GM19193 (cell line): Measurements from ENCODE around the gene DHRS7.

Experiments
- POLR2A ChIP-seq: IDR thresholded peaks from 4 replicates; pipeline ENCODE4 v1.6.1; 2011; ENCODE audit not compliant: insufficient read depth, insufficient read length; ENCODE audit errors: extremely low read depth

Gene DHRS7

GRCh38 chr14:60195179-60195810 lies 30.1 kb upstream of the DHRS7 start:
- TF ChIP-seq POLR2A: no peak

GRCh38 chr14:60189923-60190840 lies 25.0 kb upstream of the DHRS7 start:
- TF ChIP-seq POLR2A: no peak

DNA sequence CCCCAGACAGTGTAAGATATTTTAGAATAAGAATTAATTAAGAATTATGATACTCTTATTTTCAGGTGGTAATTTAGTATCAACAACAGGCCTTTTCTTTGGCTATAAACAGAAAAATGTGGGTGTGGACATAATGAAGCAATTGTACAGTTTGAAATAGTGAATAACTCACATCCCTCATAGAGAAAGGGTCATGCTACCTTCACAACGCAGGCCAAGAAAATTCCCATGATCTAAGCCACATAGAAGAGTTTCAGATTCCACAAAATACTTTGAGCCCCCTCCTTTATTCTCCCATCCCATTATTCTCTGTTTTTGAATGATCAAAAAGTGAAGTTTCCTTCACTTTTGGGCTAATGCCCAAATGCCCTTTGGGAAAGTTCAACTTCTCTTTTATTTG lies 23.5 kb upstream of the DHRS7 start:
- TF ChIP-seq POLR2A: no peak

- TF ChIP-seq POLR2A: no peak
Observed at GRCh38 chr14:60188115-60188514, 22.9 kb upstream of the DHRS7 start.

- no peak for TF ChIP-seq POLR2A
Observed at GRCh38 chr14:60184905-60185555, 19.8 kb upstream of the DHRS7 start.

DNA sequence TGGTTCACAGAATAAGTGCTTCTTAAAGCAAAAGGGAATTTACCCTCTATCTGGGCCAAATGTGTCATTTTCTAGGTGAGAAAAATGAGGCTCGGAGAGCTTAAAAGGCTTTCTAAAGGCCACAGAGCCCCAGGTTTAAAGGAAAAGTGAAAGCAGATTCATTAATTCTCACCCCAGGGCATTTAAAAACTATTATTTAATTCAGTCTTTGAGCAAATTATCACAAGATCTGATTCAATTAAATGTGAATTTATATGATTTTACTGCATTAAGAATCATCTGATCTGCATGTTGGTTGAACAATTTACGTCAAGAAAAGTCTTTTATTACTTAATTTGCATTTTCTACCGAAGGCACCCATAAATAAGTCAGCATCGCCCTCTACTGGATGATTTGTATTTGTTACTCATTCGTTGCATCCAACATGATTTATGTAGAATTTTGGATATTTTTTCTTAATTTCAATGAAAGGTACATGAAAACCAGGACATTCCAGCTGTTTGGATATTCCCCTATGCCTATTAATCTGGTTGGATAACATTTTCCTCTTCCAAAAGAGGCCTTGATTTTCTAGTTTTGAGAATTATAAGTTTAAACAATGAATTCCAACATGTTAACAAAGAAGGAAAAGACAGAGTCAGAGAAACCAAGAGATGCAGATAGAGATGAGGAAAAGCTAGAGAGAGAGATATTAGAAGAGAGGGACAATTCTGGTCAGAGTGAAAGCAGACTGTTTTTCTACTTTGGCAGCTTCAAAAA lies 19.1 kb upstream of the DHRS7 start:
- no peak for TF ChIP-seq POLR2A

- TF ChIP-seq POLR2A: no peak
Observed at GRCh38 chr14:60183741-60184140, 18.5 kb upstream of the DHRS7 start.

- no peak for TF ChIP-seq POLR2A
Observed at GRCh38 chr14:60183138-60183537, 17.9 kb upstream of the DHRS7 start.

DNA sequence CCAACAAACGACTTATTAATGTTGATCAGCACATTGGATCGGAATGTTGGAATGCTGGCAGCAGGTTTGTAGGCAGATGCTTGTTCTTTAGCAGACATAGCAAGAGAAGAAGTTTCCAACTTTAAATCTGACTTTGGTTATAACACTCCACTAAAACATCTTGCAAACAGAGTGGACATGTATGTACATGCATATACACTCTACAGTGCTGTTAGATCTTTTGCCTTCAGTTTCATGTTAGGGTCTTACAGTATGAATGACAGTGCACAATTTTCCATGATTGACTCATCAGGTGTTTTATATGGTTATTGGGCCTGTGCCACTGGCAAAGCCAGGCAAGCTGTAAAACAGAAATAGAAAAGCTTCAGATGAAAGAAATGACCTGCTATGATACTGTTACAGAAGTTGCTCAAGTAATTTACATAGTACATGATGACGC lies 14.3 kb upstream of the DHRS7 start:
- TF ChIP-seq POLR2A: no peak

- no peak for TF ChIP-seq POLR2A
Observed at GRCh38 chr14:60178820-60179219, 13.6 kb upstream of the DHRS7 start.

- TF ChIP-seq POLR2A: no peak
Observed at GRCh38 chr14:60178164-60178563, 13.0 kb upstream of the DHRS7 start.

DNA sequence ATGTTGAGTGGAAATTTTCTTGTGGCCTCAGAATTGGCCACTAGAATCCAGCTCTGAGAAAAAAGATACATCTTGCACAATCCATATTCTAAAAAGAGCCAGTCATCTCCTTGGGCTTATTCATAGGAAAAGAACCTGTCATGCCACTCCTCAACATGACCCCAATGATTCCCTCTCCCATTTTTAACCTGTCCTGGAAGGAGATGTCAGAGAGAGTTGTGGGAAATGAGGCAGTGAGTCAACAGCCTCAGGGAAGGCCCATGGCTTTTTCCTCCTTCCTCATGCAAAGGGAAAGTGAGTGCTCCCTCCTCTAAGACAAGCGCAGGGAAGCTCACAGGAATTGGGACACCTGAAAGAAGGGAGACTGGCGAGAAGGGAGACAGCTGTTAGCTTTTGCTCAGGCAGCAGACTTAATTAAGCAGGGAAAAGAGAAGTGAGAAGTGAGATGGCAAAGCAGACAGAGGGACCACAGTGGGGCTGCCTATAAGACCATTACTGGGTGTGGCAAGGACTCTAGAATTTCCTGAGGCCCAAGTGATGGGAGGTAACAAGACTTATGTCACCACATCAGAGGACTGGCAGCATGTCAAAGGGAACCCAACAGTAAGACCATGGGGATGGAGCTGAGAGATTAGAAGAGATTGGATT lies 10.2 kb upstream of the DHRS7 start:
- no peak for TF ChIP-seq POLR2A

GRCh38 chr14:60174352-60175254 lies 9.4 kb upstream of the DHRS7 start:
- no peak for TF ChIP-seq POLR2A
